HepG2 (cell line): ENCODE measurements around the gene PGPEP1. TPM values are rescaled to one million over a fixed set of nuclear protein-coding genes. Genes with fewer than 3 reads are reported as not detected.
A peak's percentile ranks its signal among the peaks of the same experiment; 100 is the strongest.

Experiments used
- ATF4 ChIP-seq, 2 experiments: fragments of 450-650 bp in 1 of 2; sonication (generic) in 1 of 2; formaldehyde crosslinking; IDR thresholded peaks; 2 replicates each; pipeline versions ENCODE4 v1.5.0 to v1.8.0; 2020 to 2022; ENCODE audit warnings: mild to moderate bottlenecking in 1 of 2, missing genetic modification reagents in 1 of 2
- BRCA1 ChIP-seq: sonication (generic); formaldehyde crosslinking; IDR thresholded peaks from 2 replicates; pipeline ENCODE4 v1.4.0; 2020; ENCODE audit warnings: missing genetic modification reagents
- GPBP1L1 ChIP-seq: sonication (generic); formaldehyde crosslinking; IDR thresholded peaks from 2 replicates; pipeline ENCODE4 v1.5.0; 2020; ENCODE audit warnings: mild to moderate bottlenecking, missing genetic modification reagents
- IKZF5 ChIP-seq: IDR thresholded peaks from 2 replicates; pipeline ENCODE4 v1.6.1; 2018; ENCODE audit warnings: missing genetic modification reagents, mild to moderate bottlenecking, missing compliant biosample characterization
- IRF9 ChIP-seq: sonication (generic); formaldehyde crosslinking; IDR thresholded peaks from 2 replicates; pipeline ENCODE4 v1.8.0; 2022; ENCODE audit warnings: missing genetic modification reagents, mild to moderate bottlenecking, borderline replicate concordance
- SMARCE1 ChIP-seq: fragments of 450-650 bp; IDR thresholded peaks from 2 replicates; pipeline ENCODE4 v1.6.1; 2017; ENCODE audit warnings: borderline replicate concordance
- SNAPC2 ChIP-seq: sonication (generic); formaldehyde crosslinking; IDR thresholded peaks from 2 replicates; pipeline ENCODE4 v1.8.1; 2022; ENCODE audit warnings: mild to moderate bottlenecking, missing genetic modification reagents
- ZBTB49 ChIP-seq: sonication (generic); formaldehyde crosslinking; IDR thresholded peaks from 2 replicates; pipeline ENCODE4 v1.4.0; 2020; ENCODE audit warnings: missing genetic modification reagents, borderline replicate concordance
- ZFP36 ChIP-seq: fragments of 150-350 bp; IDR thresholded peaks from 2 replicates; pipeline ENCODE4 v1.6.1; 2018; ENCODE audit warnings: borderline replicate concordance, low read length, low read depth; ENCODE audit not compliant: partially characterized antibody
- ZNF569 ChIP-seq: sonication (generic); formaldehyde crosslinking; IDR thresholded peaks from 2 replicates; pipeline ENCODE4 v1.5.0; 2020; ENCODE audit warnings: mild to moderate bottlenecking, missing genetic modification reagents, moderate library complexity, borderline replicate concordance
- ZNF704 ChIP-seq: sonication (generic); formaldehyde crosslinking; IDR thresholded peaks from 2 replicates; pipeline ENCODE4 v1.8.1; 2023; ENCODE audit warnings: mild to moderate bottlenecking, inconsistent platforms, moderate library complexity, missing genetic modification reagents, borderline replicate concordance
- ZNF740 ChIP-seq: sonication (generic); formaldehyde crosslinking; IDR thresholded peaks from 2 replicates; pipeline ENCODE4 v1.4.0; 2020; ENCODE audit warnings: missing genetic modification reagents
- ZNF777 ChIP-seq: sonication (generic); formaldehyde crosslinking; IDR thresholded peaks from 2 replicates; pipeline ENCODE4 v1.4.0; 2020; ENCODE audit warnings: missing genetic modification reagents
- ZNF792 ChIP-seq: IDR thresholded peaks from 2 replicates; pipeline ENCODE4 v1.6.1; 2016
- ZSCAN25 ChIP-seq: sonication (generic); formaldehyde crosslinking; IDR thresholded peaks from 2 replicates; pipeline ENCODE4 v1.8.0; 2022; ENCODE audit warnings: mild to moderate bottlenecking, missing genetic modification reagents
- polyA plus RNA-seq, 8 experiments: library from polyadenylated mRNA; depleted of rRNA in 3 of 8; stranded (reverse) in 7 of 8; unstranded in 1 of 8; fragments of >200 nt; fragmentation: Illumina TruSeq in 4 of 8; extraction: Trizol in 4 of 8; gene quantifications; 2 replicates each; pipeline versions ENCODE4 v1.2.1 to v1.2.3, GENCODE V29; 2011 to 2016; ENCODE audit warnings: low read depth in 4 of 8, missing spikeins in 1 of 8, mixed read lengths in 1 of 8; ENCODE audit not compliant: insufficient read depth in 1 of 8
- total RNA-seq, 5 experiments: library from RNA; depleted of rRNA; stranded (reverse); fragments of >200 nt; fragmentation: Illumina TruSeq; extraction: Trizol; gene quantifications; 2 replicates each; pipeline ENCODE4 v1.2.3, GENCODE V29; 2016; ENCODE audit warnings: low read depth in 1 of 5

The PGPEP1 gene
- total and polyA plus RNA-seq, 2 of the 13 experiments (the other 11 are each of a cell fraction or from before 2014, with no cell fraction given): 53.1 to 56.6 TPM

- TF ChIP-seq GPBP1L1 (CRISPR knock-in tag) (no peak), ZNF569 (CRISPR knock-in tag) (no peak), ZFP36 (no peak), BRCA1 (no peak), ZSCAN25 (no peak), ZNF740 (CRISPR knock-in tag) (no peak), ZBTB49 (CRISPR knock-in tag) (no peak), ZNF792 (CRISPR knock-in tag) (no peak), IKZF5 (CRISPR knock-in tag) (no peak), IRF9 (CRISPR knock-in tag) (no peak), SNAPC2 (CRISPR knock-in tag) (no peak), ZNF704 (CRISPR knock-in tag) (no peak), ATF4 (CRISPR knock-in tag; IDR thresholded peaks at IDR 0.05) (peak in 1 of 2 experiments; percentile 72; a peak in 2 of 4 replicates), ZNF777 (CRISPR knock-in tag) (no peak), SMARCE1 (no peak)
These were observed 22.6 kb downstream of the PGPEP1 start (continued) for GRCh38 chr19:18362934-18363542.
